Ishikawa (cell line): ENCODE measurements around the gene ICAM2.

Experiments used
- CEBPB ChIP-seq: IDR thresholded peaks from 2 replicates; pipeline ENCODE4 v1.6.1; 2012
- EP300 ChIP-seq: IDR thresholded peaks from 2 replicates; pipeline ENCODE4 v1.6.1; 2012; ENCODE audit warnings: borderline replicate concordance
- FOXM1 ChIP-seq: IDR thresholded peaks from 2 replicates; pipeline ENCODE4 v1.6.1; 2012; ENCODE audit warnings: low read depth, borderline replicate concordance
- NFIC ChIP-seq: IDR thresholded peaks from 2 replicates; pipeline ENCODE4 v1.6.1; 2012
- RAD21 ChIP-seq: IDR thresholded peaks from 2 replicates; pipeline ENCODE4 v1.6.1; 2012; ENCODE audit warnings: low read depth
- TAF1 ChIP-seq: IDR thresholded peaks from 2 replicates; pipeline ENCODE4 v1.6.1; 2012; ENCODE audit warnings: low read depth, mild to moderate bottlenecking
- TCF12 ChIP-seq: IDR thresholded peaks from 2 replicates; pipeline ENCODE4 v1.6.1; 2012; ENCODE audit warnings: low read depth
- TEAD4 ChIP-seq: IDR thresholded peaks from 2 replicates; pipeline ENCODE4 v1.6.1; 2012
- YY1 ChIP-seq: IDR thresholded peaks from 2 replicates; pipeline ENCODE4 v1.6.1; 2012; ENCODE audit warnings: low read depth
- TF ChIP-seq, protein P1 (sequence below): IDR thresholded peaks from 2 replicates; pipeline ENCODE4 v1.6.1; 2012; ENCODE audit warnings: low read depth, mild to moderate bottlenecking
- TF ChIP-seq, protein P2 (sequence below): IDR thresholded peaks from 2 replicates; pipeline ENCODE4 v1.6.1; 2012
- TF ChIP-seq, protein P3 (sequence below): IDR thresholded peaks from 2 replicates; pipeline ENCODE4 v1.6.1; 2012

DNA sequence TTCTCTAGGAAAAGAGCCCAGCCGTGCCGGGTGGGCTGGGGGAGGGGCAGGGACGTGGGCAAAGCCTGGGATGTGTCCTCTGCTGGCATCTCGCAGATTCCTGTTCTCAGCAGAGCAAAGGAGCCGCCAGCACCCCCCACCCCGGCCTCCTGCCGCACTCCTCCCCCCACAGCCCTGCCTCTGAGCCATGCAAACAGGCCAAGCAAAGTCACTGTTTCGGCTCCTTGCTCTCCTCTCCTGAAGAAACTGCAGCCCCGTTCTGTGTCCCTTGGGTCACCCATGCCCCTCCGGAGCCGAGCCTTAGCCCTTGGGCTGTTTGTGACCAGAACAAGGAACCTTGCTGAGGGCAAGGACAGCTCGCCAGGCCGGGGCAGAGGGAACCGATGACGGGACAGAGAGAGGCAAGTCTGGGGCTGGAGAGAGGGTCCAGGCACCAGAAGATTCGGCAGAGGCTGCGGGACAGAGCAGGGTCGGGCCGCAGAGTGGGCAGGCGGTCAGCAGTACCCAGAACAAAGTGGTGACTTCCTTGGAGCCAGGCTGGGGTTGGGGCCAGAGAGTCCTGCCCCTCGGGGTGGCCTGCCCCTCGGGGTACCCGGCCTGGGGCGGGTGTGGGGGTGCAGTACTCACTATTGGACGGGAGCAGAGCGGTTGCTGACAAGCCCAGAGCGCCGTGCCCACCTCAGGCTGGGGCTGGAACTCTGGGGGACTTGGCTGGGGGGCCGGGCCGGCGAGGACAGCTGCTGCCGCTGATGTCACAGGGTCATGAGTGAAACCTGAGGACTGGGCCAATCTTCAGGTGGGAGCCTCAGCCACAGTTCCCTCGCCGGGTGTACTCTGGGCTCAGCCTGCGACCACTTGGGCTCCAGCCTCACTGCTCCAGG is 31.5 kb downstream of the ICAM2 start:
- no peak for TF ChIP-seq EP300
- TF ChIP-seq TEAD4, result no peak
- TF ChIP-seq, protein P1, sequence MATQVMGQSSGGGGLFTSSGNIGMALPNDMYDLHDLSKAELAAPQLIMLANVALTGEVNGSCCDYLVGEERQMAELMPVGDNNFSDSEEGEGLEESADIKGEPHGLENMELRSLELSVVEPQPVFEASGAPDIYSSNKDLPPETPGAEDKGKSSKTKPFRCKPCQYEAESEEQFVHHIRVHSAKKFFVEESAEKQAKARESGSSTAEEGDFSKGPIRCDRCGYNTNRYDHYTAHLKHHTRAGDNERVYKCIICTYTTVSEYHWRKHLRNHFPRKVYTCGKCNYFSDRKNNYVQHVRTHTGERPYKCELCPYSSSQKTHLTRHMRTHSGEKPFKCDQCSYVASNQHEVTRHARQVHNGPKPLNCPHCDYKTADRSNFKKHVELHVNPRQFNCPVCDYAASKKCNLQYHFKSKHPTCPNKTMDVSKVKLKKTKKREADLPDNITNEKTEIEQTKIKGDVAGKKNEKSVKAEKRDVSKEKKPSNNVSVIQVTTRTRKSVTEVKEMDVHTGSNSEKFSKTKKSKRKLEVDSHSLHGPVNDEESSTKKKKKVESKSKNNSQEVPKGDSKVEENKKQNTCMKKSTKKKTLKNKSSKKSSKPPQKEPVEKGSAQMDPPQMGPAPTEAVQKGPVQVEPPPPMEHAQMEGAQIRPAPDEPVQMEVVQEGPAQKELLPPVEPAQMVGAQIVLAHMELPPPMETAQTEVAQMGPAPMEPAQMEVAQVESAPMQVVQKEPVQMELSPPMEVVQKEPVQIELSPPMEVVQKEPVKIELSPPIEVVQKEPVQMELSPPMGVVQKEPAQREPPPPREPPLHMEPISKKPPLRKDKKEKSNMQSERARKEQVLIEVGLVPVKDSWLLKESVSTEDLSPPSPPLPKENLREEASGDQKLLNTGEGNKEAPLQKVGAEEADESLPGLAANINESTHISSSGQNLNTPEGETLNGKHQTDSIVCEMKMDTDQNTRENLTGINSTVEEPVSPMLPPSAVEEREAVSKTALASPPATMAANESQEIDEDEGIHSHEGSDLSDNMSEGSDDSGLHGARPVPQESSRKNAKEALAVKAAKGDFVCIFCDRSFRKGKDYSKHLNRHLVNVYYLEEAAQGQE, result no peak
- TF ChIP-seq CEBPB, result no peak
- TF ChIP-seq RAD21, result no peak
- TF ChIP-seq TAF1, result no peak
- TF ChIP-seq, protein P2, sequence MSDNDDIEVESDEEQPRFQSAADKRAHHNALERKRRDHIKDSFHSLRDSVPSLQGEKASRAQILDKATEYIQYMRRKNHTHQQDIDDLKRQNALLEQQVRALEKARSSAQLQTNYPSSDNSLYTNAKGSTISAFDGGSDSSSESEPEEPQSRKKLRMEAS, result no peak
- TF ChIP-seq, protein P3, sequence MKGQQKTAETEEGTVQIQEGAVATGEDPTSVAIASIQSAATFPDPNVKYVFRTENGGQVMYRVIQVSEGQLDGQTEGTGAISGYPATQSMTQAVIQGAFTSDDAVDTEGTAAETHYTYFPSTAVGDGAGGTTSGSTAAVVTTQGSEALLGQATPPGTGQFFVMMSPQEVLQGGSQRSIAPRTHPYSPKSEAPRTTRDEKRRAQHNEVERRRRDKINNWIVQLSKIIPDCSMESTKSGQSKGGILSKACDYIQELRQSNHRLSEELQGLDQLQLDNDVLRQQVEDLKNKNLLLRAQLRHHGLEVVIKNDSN, result no peak
- TF ChIP-seq FOXM1, result no peak
- no peak for TF ChIP-seq YY1
- TF ChIP-seq NFIC, result no peak
- TF ChIP-seq TCF12, result no peak
